ENCODE data around the gene TEX13D.
"Not testable (repeated sequence)": the region's sequence is repeated elsewhere in the genome, so short reads cannot be mapped to it uniquely, and the experiment has no call there.

TEX13D gene

DNA sequence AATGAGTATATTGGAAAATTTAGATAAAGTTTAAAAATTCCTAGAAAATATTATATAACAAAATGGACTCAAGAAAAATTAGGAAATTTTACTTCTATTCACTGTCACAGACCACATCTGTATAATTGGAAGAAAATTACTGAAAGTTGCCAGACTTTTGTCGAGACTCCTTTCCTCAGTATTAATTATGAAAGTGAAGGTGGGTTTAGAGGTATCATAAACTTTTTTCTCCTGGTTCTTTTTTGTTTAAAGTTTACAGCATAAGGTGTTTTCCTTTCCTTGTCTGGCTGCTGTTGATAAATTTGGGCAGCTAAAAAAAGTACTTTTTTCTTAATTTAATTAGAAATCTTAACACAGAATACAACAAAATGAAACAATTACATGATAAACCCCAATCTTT is 6.7 kb upstream of the TEX13D start:
- no peaks in the 10 kb centered on the region for H3K4me1 Mint-ChIP-seq
- H3K27ac Mint-ChIP-seq = no peak overlapping the region
- H3K27me3 Mint-ChIP-seq (ENCODE audit: low read depth, poor library complexity) = no peaks in the 10 kb centered on the region
- H3K36me3 Mint-ChIP-seq (ENCODE audit: low read depth) = no peaks in the 10 kb centered on the region
- TF ChIP-seq, protein P1, sequence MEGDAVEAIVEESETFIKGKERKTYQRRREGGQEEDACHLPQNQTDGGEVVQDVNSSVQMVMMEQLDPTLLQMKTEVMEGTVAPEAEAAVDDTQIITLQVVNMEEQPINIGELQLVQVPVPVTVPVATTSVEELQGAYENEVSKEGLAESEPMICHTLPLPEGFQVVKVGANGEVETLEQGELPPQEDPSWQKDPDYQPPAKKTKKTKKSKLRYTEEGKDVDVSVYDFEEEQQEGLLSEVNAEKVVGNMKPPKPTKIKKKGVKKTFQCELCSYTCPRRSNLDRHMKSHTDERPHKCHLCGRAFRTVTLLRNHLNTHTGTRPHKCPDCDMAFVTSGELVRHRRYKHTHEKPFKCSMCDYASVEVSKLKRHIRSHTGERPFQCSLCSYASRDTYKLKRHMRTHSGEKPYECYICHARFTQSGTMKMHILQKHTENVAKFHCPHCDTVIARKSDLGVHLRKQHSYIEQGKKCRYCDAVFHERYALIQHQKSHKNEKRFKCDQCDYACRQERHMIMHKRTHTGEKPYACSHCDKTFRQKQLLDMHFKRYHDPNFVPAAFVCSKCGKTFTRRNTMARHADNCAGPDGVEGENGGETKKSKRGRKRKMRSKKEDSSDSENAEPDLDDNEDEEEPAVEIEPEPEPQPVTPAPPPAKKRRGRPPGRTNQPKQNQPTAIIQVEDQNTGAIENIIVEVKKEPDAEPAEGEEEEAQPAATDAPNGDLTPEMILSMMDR (IDR thresholded peaks at IDR 0.05) = no peak
- DNase-seq = no peak
- H3K4me3 Mint-ChIP-seq = no peak overlapping the region
- no peaks in the 10 kb centered on the region for H3K9me3 Mint-ChIP-seq

DNA sequence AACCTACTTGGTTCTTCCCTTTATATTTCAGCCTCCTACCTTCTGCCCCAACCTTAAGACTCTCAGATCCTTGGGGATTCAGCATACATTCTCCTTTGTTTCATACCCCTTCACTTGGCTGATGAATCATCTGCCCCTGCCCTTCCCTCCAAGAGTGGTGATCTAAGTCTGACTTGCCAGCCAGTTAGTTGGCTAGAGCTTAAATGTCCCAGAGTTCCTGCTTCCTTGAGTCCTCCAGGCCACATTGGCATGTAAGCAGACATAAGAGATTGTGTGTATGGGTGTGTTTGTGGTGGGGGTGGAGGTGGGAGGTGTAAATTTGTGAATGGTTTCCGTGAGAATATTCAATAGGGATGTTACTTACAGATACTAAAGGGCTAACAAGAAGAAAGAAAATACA is 3.7 kb upstream of the TEX13D start:
- TF ChIP-seq, protein P1 (IDR thresholded peaks at IDR 0.05) = no peak
- Mint-ChIP-seq H3K4me3 (no peak overlapping the region), H3K9me3 (no peaks in the 10 kb centered on the region), H3K27ac (no peak overlapping the region), H3K27me3 (ENCODE audit: low read depth, poor library complexity) (no peaks in the 10 kb centered on the region), H3K36me3 (ENCODE audit: low read depth) (no peaks in the 10 kb centered on the region), H3K4me1 (no peaks in the 10 kb centered on the region)
- DNase-seq = no peak

DNA sequence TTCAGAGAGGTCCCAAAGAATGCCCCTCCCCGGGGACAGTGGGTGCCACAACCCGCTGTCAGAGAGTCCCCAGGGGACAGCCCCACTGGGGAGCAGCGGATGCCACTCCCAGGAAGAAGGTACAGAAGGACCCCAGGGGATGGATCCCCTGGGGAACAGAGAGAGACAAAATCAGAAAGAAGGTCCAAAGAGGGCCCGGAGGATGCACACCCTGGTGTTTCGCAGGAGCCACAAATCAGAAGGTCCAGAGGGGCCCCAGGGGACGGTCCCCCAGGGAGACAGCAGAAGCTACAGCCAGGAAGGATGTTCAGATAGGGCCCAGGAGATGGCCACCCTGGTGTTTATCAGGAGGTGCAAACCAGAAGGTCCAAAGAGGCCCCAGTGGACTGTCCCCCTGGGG is 1.4 kb downstream of the TEX13D start:
- Mint-ChIP-seq H3K27me3 (ENCODE audit: low read depth, poor library complexity) (no peaks in the 10 kb centered on the region), H3K9me3 (no peaks in the 10 kb centered on the region), H3K27ac (no peak overlapping the region), H3K4me1 (no peaks in the 10 kb centered on the region), H3K4me3 (no peak overlapping the region), H3K36me3 (ENCODE audit: low read depth) (no peaks in the 10 kb centered on the region)
- TF ChIP-seq, protein P1 (IDR thresholded peaks at IDR 0.05) = no peak
- no peak for DNase-seq

DNA sequence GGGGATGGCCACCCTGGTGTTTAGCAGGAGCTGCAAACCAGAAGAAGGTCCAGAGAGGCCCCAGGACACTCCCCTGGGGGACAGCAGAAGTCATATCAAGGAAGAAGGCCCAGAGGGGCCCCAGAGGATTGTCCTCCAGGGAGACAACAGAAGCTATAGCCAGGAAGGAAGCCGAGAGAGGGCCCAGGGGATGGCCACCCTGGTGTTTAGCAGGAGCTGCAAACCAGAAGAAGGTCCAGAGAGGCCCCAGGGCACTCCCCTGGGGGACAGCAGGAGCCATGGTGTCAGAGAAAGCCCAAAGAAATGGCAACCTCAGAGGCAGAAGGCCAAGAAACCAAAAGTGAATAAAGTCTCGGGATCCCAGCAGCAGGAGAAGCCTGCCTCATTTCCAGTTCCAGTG is 2.1 kb downstream of the TEX13D start:
- not testable (repeated sequence) for H3K27me3 Mint-ChIP-seq (ENCODE audit: low read depth, poor library complexity); DNase-seq; H3K4me3 Mint-ChIP-seq; H3K36me3 Mint-ChIP-seq (ENCODE audit: low read depth); H3K9me3 Mint-ChIP-seq; H3K27ac Mint-ChIP-seq; H3K4me1 Mint-ChIP-seq

DNA sequence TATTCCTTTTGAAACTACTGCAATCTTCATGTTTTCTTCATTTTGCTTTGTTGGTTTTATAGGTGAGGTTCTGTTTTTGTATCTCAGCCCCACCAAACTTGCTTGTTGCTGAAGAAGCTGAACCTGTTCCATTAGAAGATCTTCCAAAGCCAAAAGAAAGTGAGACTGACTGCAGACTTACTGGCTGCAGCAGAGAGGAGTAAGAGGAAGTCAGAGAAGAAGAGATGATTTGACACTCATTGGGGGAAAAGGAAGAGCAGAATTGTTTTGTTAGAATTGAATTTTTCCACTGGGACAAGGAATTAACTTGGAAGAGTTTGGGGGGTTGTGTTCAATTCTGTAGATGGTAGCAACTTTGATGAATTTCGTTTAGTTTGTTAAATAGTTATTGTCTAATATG is 3.1 kb downstream of the TEX13D start:
- H3K4me1 Mint-ChIP-seq = no peaks in the 10 kb centered on the region
- TF ChIP-seq, protein P1 (IDR thresholded peaks at IDR 0.05) = no peak
- no peaks in the 10 kb centered on the region for H3K27me3 Mint-ChIP-seq (ENCODE audit: low read depth, poor library complexity)
- H3K4me3 Mint-ChIP-seq = no peak overlapping the region
- no peak for DNase-seq
- H3K36me3 Mint-ChIP-seq (ENCODE audit: low read depth) = no peaks in the 10 kb centered on the region
- no peaks in the 10 kb centered on the region for H3K9me3 Mint-ChIP-seq
- H3K27ac Mint-ChIP-seq = no peak overlapping the region

DNA sequence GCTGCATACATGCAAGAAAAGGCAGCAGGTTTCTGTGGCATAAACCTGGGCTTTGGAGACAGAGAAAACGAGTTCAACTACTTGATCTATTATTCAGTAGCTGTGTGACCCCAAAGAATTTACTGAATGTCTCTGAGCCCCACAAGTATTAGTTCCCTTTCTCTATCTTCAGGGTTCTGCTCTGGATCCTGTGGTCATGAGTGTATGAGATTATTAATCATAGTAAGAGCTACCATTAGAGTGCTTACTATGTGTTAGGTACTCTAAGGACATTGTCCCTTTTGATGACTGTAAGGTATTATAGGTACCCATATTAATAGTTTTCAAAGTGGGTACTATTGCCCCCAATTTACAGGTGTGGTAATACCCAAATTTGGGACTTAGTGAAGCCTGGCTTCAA is 5.5 kb downstream of the TEX13D start:
- TF ChIP-seq, protein P1 (IDR thresholded peaks at IDR 0.05) = no peak
- Mint-ChIP-seq H3K9me3 (no peaks in the 10 kb centered on the region), H3K36me3 (ENCODE audit: low read depth) (no peaks in the 10 kb centered on the region)

More for the DNA sequence above, 5.5 kb downstream of the TEX13D start:
- H3K27me3 Mint-ChIP-seq (ENCODE audit: low read depth, poor library complexity) = no peaks in the 10 kb centered on the region
- H3K4me3 Mint-ChIP-seq = no peak overlapping the region
- DNase-seq = no peak
- H3K4me1 Mint-ChIP-seq = no peaks in the 10 kb centered on the region
- no peak overlapping the region for H3K27ac Mint-ChIP-seq

Data from nephron progenitor cell (in vitro differentiated cells).